ENCODE data around the gene NUTM2E.
"Not testable (repeated sequence)": the region's sequence is repeated elsewhere in the genome, so short reads cannot be mapped to it uniquely, and the experiment has no call there.

- TF ChIP-seq, protein P1, sequence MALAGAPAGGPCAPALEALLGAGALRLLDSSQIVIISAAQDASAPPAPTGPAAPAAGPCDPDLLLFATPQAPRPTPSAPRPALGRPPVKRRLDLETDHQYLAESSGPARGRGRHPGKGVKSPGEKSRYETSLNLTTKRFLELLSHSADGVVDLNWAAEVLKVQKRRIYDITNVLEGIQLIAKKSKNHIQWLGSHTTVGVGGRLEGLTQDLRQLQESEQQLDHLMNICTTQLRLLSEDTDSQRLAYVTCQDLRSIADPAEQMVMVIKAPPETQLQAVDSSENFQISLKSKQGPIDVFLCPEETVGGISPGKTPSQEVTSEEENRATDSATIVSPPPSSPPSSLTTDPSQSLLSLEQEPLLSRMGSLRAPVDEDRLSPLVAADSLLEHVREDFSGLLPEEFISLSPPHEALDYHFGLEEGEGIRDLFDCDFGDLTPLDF (CRISPR knock-in tag; IDR thresholded peaks at IDR 0.05): not testable (repeated sequence)
- not testable (repeated sequence) for TF ChIP-seq CTCF (CRISPR knock-in tag; IDR thresholded peaks at IDR 0.05); YY1 (IDR thresholded peaks at IDR 0.05; ENCODE audit: insufficient read depth, insufficient replicate concordance, low read depth, low read length); EZH2 (conservative IDR thresholded peaks at IDR 0.05; ENCODE audit: low read depth, low read length)
Measured at GRCh38 chr10:79826131-79826495, 426 bp upstream of the NUTM2E start.

Measured in HepG2 (cell line).